ENCODE data around the gene APOE.
"Not testable (repeated sequence)": the region's sequence is repeated elsewhere in the genome, so short reads cannot be mapped to it uniquely, and the experiment has no call there.

APOE gene

GRCh38 chr19:44905437-44906160, at the start of gene APOE:
TSS of gene APOE (plus strand) at chr19:44905796. CDS start at chr19:44906625, 829 bp downstream.
- H3K36me3 ChIP-seq: peaks cover 6% of the 10 kb centered on the region
- peaks cover 3 to 11% of the 10 kb centered on the region in 2 experiments for H3K4me1 ChIP-seq (ENCODE audit: control insufficient read depth in 1 of 2, insufficient read depth in 1 of 2, low read depth in 1 of 2, low read length in 1 of 2)
- H3K27ac ChIP-seq: no peak within 1 kb of the TSS
- no peaks in the 10 kb centered on the region for H3K9me3 ChIP-seq
- H3K4me3 ChIP-seq (ENCODE audit: low read depth in 1 of 2, low read length in 1 of 2): no peak within 1 kb of the TSS
- TF ChIP-seq, protein P1, sequence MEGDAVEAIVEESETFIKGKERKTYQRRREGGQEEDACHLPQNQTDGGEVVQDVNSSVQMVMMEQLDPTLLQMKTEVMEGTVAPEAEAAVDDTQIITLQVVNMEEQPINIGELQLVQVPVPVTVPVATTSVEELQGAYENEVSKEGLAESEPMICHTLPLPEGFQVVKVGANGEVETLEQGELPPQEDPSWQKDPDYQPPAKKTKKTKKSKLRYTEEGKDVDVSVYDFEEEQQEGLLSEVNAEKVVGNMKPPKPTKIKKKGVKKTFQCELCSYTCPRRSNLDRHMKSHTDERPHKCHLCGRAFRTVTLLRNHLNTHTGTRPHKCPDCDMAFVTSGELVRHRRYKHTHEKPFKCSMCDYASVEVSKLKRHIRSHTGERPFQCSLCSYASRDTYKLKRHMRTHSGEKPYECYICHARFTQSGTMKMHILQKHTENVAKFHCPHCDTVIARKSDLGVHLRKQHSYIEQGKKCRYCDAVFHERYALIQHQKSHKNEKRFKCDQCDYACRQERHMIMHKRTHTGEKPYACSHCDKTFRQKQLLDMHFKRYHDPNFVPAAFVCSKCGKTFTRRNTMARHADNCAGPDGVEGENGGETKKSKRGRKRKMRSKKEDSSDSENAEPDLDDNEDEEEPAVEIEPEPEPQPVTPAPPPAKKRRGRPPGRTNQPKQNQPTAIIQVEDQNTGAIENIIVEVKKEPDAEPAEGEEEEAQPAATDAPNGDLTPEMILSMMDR (IDR thresholded peaks at IDR 0.05): no peak
- H3K27me3 ChIP-seq: peaks cover 37% of the 10 kb centered on the region

DNA sequence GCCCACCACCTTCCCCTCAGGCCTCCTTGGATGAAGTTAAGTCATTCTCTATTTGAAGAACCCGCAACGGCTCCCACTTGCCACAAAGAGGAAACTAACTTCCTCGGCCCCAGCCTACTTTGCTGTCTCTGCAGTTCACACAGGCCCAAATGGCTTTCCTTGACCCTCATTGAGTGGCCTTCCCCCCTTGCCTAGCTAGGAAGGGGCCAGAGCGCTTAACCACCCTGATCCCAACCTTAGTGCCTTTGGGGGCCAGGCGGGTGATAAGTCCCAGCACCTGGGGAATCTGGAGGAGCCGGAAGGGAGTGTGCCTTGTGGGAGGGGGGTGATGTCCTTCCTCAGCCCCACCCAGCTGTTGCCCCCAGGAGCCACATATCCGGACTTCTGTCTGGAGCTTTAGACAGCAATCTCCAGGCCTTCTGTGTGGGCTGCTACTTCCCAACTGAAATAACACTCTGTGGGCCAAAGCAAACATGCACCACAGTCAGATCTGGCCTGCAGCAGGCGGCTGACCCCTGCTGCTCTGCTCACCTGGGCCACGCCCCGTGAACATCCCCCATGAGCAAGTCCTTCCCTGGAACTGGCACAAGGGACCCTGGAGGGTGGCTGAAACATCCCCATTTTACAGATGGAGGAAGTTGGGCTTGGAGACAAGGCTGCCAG, 49.0 kb upstream of the APOE start:
- no peaks in the 10 kb centered on the region for H3K36me3 ChIP-seq
- no peaks in the 10 kb centered on the region for H3K9me3 ChIP-seq
- TF ChIP-seq, protein P1 (IDR thresholded peaks at IDR 0.05): no peak
- peaks cover 12 to 18% of the 10 kb centered on the region in 2 experiments for H3K4me1 ChIP-seq (ENCODE audit: control insufficient read depth in 1 of 2, insufficient read depth in 1 of 2, low read depth in 1 of 2, low read length in 1 of 2)
- peak overlapping the region; percentile 82 for H3K27ac ChIP-seq
- no peaks in the 10 kb centered on the region for H3K27me3 ChIP-seq
- H3K4me3 ChIP-seq (ENCODE audit: low read depth in 1 of 2, low read length in 1 of 2): peak overlapping the region in 1 of 2 experiments; percentile 30

GRCh38 chr19:44857837-44858236, 47.8 kb upstream of the APOE start:
- H3K27ac ChIP-seq: peak overlapping the region; percentile 13
- no peaks in the 10 kb centered on the region for H3K27me3 ChIP-seq
- TF ChIP-seq, protein P1 (IDR thresholded peaks at IDR 0.05): no peak
- no peaks in the 10 kb centered on the region for H3K9me3 ChIP-seq
- H3K4me3 ChIP-seq (ENCODE audit: low read depth in 1 of 2, low read length in 1 of 2): no peak overlapping the region
- no peaks in the 10 kb centered on the region for H3K36me3 ChIP-seq
- peaks cover 11 to 17% of the 10 kb centered on the region in 2 experiments for H3K4me1 ChIP-seq (ENCODE audit: control insufficient read depth in 1 of 2, insufficient read depth in 1 of 2, low read depth in 1 of 2, low read length in 1 of 2)

DNA sequence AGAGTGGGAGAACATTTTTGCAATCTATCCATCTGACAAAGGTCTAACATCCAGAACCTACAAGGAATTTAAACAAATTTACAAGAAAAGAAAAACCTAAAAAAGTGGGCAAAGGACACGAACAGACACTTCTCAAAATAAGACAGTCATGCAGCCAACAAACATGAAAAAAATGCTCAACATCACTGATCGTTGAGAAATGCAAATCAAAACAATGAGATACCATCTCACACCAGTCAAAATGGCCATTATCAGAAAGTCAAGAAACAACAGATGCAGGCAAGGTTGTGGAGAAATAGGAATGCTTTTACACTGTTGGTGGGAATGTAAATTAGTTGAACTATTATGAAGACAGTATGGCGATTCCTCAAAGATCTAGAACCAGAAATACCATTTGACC, 44.0 kb upstream of the APOE start:
- not testable (repeated sequence) for H3K36me3 ChIP-seq; H3K4me3 ChIP-seq (ENCODE audit: low read depth in 1 of 2, low read length in 1 of 2); H3K9me3 ChIP-seq; H3K27ac ChIP-seq; H3K4me1 ChIP-seq (ENCODE audit: control insufficient read depth in 1 of 2, insufficient read depth in 1 of 2, low read depth in 1 of 2, low read length in 1 of 2); H3K27me3 ChIP-seq

GRCh38 chr19:44863990-44864389, 41.6 kb upstream of the APOE start:
- no peaks in the 10 kb centered on the region for H3K27me3 ChIP-seq
- no peak overlapping the region for H3K4me3 ChIP-seq (ENCODE audit: low read depth in 1 of 2, low read length in 1 of 2)
- H3K36me3 ChIP-seq: peaks cover 8% of the 10 kb centered on the region
- H3K27ac ChIP-seq: no peak overlapping the region
- no peaks in the 10 kb centered on the region for H3K9me3 ChIP-seq
- H3K4me1 ChIP-seq (ENCODE audit: control insufficient read depth in 1 of 2, insufficient read depth in 1 of 2, low read depth in 1 of 2, low read length in 1 of 2): peaks cover 3 to 11% of the 10 kb centered on the region in 2 experiments
- TF ChIP-seq, protein P1 (IDR thresholded peaks at IDR 0.05): no peak

GRCh38 chr19:44865196-44865767, 40.3 kb upstream of the APOE start:
- TF ChIP-seq, protein P1 (IDR thresholded peaks at IDR 0.05): no peak
- H3K4me3 ChIP-seq (ENCODE audit: low read depth in 1 of 2, low read length in 1 of 2): no peak overlapping the region

More at GRCh38 chr19:44865196-44865767, 40.3 kb upstream of the APOE start:
- Histone ChIP-seq H3K9me3 (no peaks in the 10 kb centered on the region), H3K27ac (peak overlapping the region; percentile 61), H3K27me3 (no peaks in the 10 kb centered on the region), H3K4me1 (ENCODE audit: control insufficient read depth in 1 of 2, insufficient read depth in 1 of 2, low read depth in 1 of 2, low read length in 1 of 2) (peaks cover 13 to 19% of the 10 kb centered on the region in 2 experiments), H3K36me3 (peaks cover 8% of the 10 kb centered on the region)
